HepG2 (cell line): ENCODE results near the gene APOA1. TPM values are rescaled to one million over a fixed set of nuclear protein-coding genes. Genes with fewer than 3 reads are reported as not detected.

Source experiments
- ATAC-seq: fragments of 200-7000 bp; cut with Tn5 transposase; 3 replicates; pipeline ENCODE4 v1.9.1; 2020; ENCODE audit warnings: mild to moderate bottlenecking, moderate library complexity
- BruUV-seq: library from RNA; stranded (reverse); fragments of 400-500 nt; replicated peaks from 2 replicates; lab custom pipeline; 2021; lab: Mats Ljungman, UMichigan
- CTCF ChIA-PET: fragments of 300-600 bp; formaldehyde crosslinking; extraction: SDS; loops from one replicate; lab custom pipeline; 2021; ENCODE audit warnings: low total read pairs, inconsistent platforms, low intra/inter-chr PET ratio; lab: Yijun Ruan, JAX
- POLR2A ChIA-PET: fragments of 350-600 bp; sonication (Branson Sonifier 250); formaldehyde crosslinking; loops from one replicate; lab custom pipeline; 2020; ENCODE audit warnings: antibody characterized with exemption, inconsistent platforms; lab: Yijun Ruan, JAX
- DNase-seq: peaks from one replicate; pipeline ENCODE4 v3.0.0-alpha.2; 2015; ENCODE audit warnings: low spot score
- FAIRE-seq: peaks from 3 replicates; lab custom pipeline; 2011; peaks lifted over from hg19 to GRCh38; lab: Jason Lieb, UNC
- H2AFZ ChIP-seq: one replicate; pipeline ENCODE4 v1.6.1; 2011; ENCODE audit warnings: low read length, inconsistent platforms
- H3K27ac ChIP-seq: fragments of 300-600 bp; 3 replicates; pipeline ENCODE4 v1.8.0; 2011; ENCODE audit warnings: mixed run types, mild to moderate bottlenecking, mixed read lengths, low read length, inconsistent platforms; ENCODE audit not compliant: insufficient read depth; ENCODE audit errors: extremely low read length
- H3K27me3 ChIP-seq, 2 experiments: fragments of 200-600 bp in 1 of 2; 2 replicates in 1 of 2; 3 replicates in 1 of 2; pipeline versions ENCODE4 v1.6.0 to v1.8.0; 2011; ENCODE audit warnings: low read length in 2 of 2, mild to moderate bottlenecking in 2 of 2, moderate library complexity in 2 of 2, inconsistent platforms in 1 of 2; ENCODE audit not compliant: insufficient read depth in 2 of 2, control insufficient read depth in 1 of 2
- H3K36me3 ChIP-seq, 2 experiments: fragments of 200-600 bp in 1 of 2; replicated peaks in 1 of 2; 2 replicates in 1 of 2; 3 replicates in 1 of 2; pipeline versions ENCODE4 v1.5.1 to v1.8.0; 2011; ENCODE audit warnings: low read length in 2 of 2, inconsistent platforms in 1 of 2; ENCODE audit not compliant: insufficient read depth in 2 of 2, control insufficient read depth in 1 of 2
- H3K4me1 ChIP-seq: 2 replicates; pipeline ENCODE4 v1.5.1; 2012; ENCODE audit warnings: low read length, inconsistent platforms; ENCODE audit not compliant: insufficient read depth
- H3K4me2 ChIP-seq: 2 replicates; pipeline ENCODE4 v1.6.0; 2011; ENCODE audit warnings: low read depth, low read length, inconsistent platforms
- H3K4me3 ChIP-seq, 3 experiments: fragments of 200-600 bp in 1 of 3; sonication (generic), shearing (Covaris generic) in 1 of 3; replicated peaks in 1 of 3; 2 replicates each; pipeline ENCODE4 v1.5.1; 2011 to 2016; ENCODE audit warnings: low read length in 3 of 3, inconsistent platforms in 2 of 3, low read depth in 2 of 3, mild to moderate bottlenecking in 2 of 3, control low read depth in 1 of 3, mixed read lengths in 1 of 3; ENCODE audit not compliant: insufficient read depth in 1 of 3
- H3K79me2 ChIP-seq: one replicate; pipeline ENCODE4 v1.6.1; 2011; ENCODE audit warnings: low read length, inconsistent platforms; ENCODE audit not compliant: insufficient read depth
- H3K9ac ChIP-seq: 2 replicates; pipeline ENCODE4 v1.6.0; 2011; ENCODE audit warnings: mild to moderate bottlenecking, low read depth, low read length, inconsistent platforms; ENCODE audit not compliant: insufficient read depth
- H3K9me3 ChIP-seq: 2 replicates; pipeline ENCODE4 v1.5.1; 2012; ENCODE audit warnings: mild to moderate bottlenecking, low read length
- H4K20me1 ChIP-seq: 2 replicates; pipeline ENCODE4 v1.6.0; 2011; ENCODE audit warnings: inconsistent platforms, mild to moderate bottlenecking, low read length, moderate library complexity; ENCODE audit not compliant: insufficient read depth
- ARID5B ChIP-seq: IDR thresholded peaks from 2 replicates; pipeline ENCODE4 v1.4.0; 2020; ENCODE audit warnings: mild to moderate bottlenecking, missing genetic modification reagents
- BCL6 ChIP-seq: IDR thresholded peaks from 2 replicates; pipeline ENCODE4 v1.6.1; 2016; ENCODE audit warnings: missing genetic modification reagents, missing compliant biosample characterization
- CTCF ChIP-seq: sonication (generic); formaldehyde crosslinking; IDR thresholded peaks from 2 replicates; pipeline ENCODE4 v1.5.0; 2020; ENCODE audit warnings: mild to moderate bottlenecking, missing genetic modification reagents, moderate library complexity
- E2F5 ChIP-seq: sonication (generic); formaldehyde crosslinking; conservative IDR thresholded peaks from 2 replicates; pipeline ENCODE4 v1.4.0; 2020; ENCODE audit warnings: missing genetic modification reagents
- FOXA1 ChIP-seq, 2 experiments: fragments of 450-650 bp in 1 of 2; sonication (generic) in 1 of 2; formaldehyde crosslinking in 1 of 2; IDR thresholded peaks; 2 replicates each; pipeline versions ENCODE4 v1.4.0 to v1.6.1; 2016 to 2020; ENCODE audit warnings: missing genetic modification reagents in 1 of 2
- FOXP1 ChIP-seq, 2 experiments: fragments of 450-650 bp in 1 of 2; IDR thresholded peaks; 2 replicates each; pipeline ENCODE4 v1.6.1; 2017 to 2018; ENCODE audit warnings: antibody characterized with exemption in 1 of 2
- NR2C2 ChIP-seq: sonication (generic); formaldehyde crosslinking; IDR thresholded peaks from 2 replicates; pipeline ENCODE4 v1.4.0; 2020; ENCODE audit warnings: missing genetic modification reagents, mild to moderate bottlenecking, moderate library complexity, borderline replicate concordance
- REST ChIP-seq, 2 experiments: IDR thresholded peaks; 2 replicates each; pipeline ENCODE4 v1.6.1; 2011 to 2012; ENCODE audit warnings: low read length in 2 of 2, borderline replicate concordance in 1 of 2, low read depth in 1 of 2, mild to moderate bottlenecking in 1 of 2, moderate library complexity in 1 of 2
- SMC3 ChIP-seq: IDR thresholded peaks from 2 replicates; pipeline ENCODE4 v1.6.1; 2011; ENCODE audit warnings: low read length, improper control_type of control experiment
- YEATS2 ChIP-seq: sonication (generic); formaldehyde crosslinking; IDR thresholded peaks from 2 replicates; pipeline ENCODE4 v1.4.0; 2020; ENCODE audit warnings: missing genetic modification reagents, borderline replicate concordance
- ZNF275 ChIP-seq: sonication (generic); formaldehyde crosslinking; IDR thresholded peaks from 2 replicates; pipeline ENCODE4 v1.8.0; 2022; ENCODE audit warnings: missing genetic modification reagents, mild to moderate bottlenecking, inconsistent platforms, borderline replicate concordance
- WGBS: methylation state at CpG from one replicate; pipeline ENCODE4 v1.1.6; 2017; ENCODE audit warnings: low lambda C conversion rate; 5-methylcytosine and 5-hydroxymethylcytosine counted together
- in situ Hi-C: cut with HindIII; loops from 2 replicates; pipeline ENCODE4 v1.10.0; 2017; ENCODE audit warnings: low pct_unique_long_range_greater_than_20kb; ENCODE audit not compliant: extremely low pct_ligation_motif_present
- intact Hi-C: fragments of 100-400 bp; cut with micrococcal nuclease; formaldehyde crosslinking; loops from one replicate; pipeline ENCODE4 v1.10.0; 2022; ENCODE audit not compliant: unreplicated experiment
- polyA plus RNA-seq, 8 experiments: library from polyadenylated mRNA; depleted of rRNA in 3 of 8; stranded (reverse) in 7 of 8; unstranded in 1 of 8; fragments of >200 nt; fragmentation: Illumina TruSeq in 4 of 8; extraction: Trizol in 4 of 8; gene quantifications; 2 replicates each; pipeline versions ENCODE4 v1.2.1 to v1.2.3, GENCODE V29; 2011 to 2016; ENCODE audit warnings: low read depth in 4 of 8, missing spikeins in 1 of 8, mixed read lengths in 1 of 8; ENCODE audit not compliant: insufficient read depth in 1 of 8
- total RNA-seq, 5 experiments: library from RNA; depleted of rRNA; stranded (reverse); fragments of >200 nt; fragmentation: Illumina TruSeq; extraction: Trizol; gene quantifications; 2 replicates each; pipeline ENCODE4 v1.2.3, GENCODE V29; 2016; ENCODE audit warnings: low read depth in 1 of 5

Gene APOA1
- total and polyA plus RNA-seq, 2 of the 13 experiments (the other 11 are each of a cell fraction or from before 2014, with no cell fraction given), result 1,973 to 5,485 TPM

- intact Hi-C loops (no loop called here), in situ Hi-C loops (loop anchor here (5.0 kb wide), 1 partner anchor 363 kb away; the partner anchor contains the start of genes PCSK7 and RNF214)
- Histone ChIP-seq H3K36me3 (peaks cover 24 to 87% of the 10 kb centered on the region in 2 experiments), H4K20me1 (no peaks in the 10 kb centered on the region), H3K9me3 (no peaks in the 10 kb centered on the region), H3K4me3 (no peak overlapping the region), H3K9ac (no peak overlapping the region), H3K27me3 (no peaks in the 10 kb centered on the region), H3K27ac (no peak overlapping the region), H3K4me2 (no peak overlapping the region), H2AFZ (no peak overlapping the region), H3K4me1 (peaks cover 20% of the 10 kb centered on the region), H3K79me2 (no peaks in the 10 kb centered on the region)
- WGBS, result 52% methylated on average over 4 of the region's 4 CpGs
- ChIA-PET POLR2A (interaction anchor here (0.8 to 1.9 kb wide), 4 partner anchors 33 to 81 kb away, joined by 3 to 21 read pairs (median 4); partner anchors contain the start of genes APOA1, APOA5 and ZPR1), CTCF (interaction anchor here (1.2 kb wide), 1 partner anchor 236 kb away, joined by 3 read pairs; no protein-coding TSS in a partner anchor)
- DNase-seq, result peak; percentile 52
- no TSS peak for BruUV-seq
- peak; percentile 87 for ATAC-seq
- peak; percentile 60 for FAIRE-seq
- TF ChIP-seq ZNF275 (CRISPR knock-in tag) (no peak), REST (IDR thresholded peaks at IDR 0.05; ENCODE audit: borderline replicate concordance in 1 of 2, low read depth in 1 of 2, low read length in 2 of 2) (no peak), FOXA1 (IDR thresholded peaks at IDR 0.05) (no peak), FOXA1 (CRISPR knock-in tag; IDR thresholded peaks at IDR 0.05) (peak; percentile 58; the same call in 1 of the 2 replicates), ARID5B (0 out of 2 replicates have a peak, but pooled peaks have one; percentile 31), CTCF (peak; percentile 40), YEATS2 (CRISPR knock-in tag) (no peak), FOXP1 (IDR thresholded peaks at IDR 0.05) (no peak), FOXP1 (CRISPR knock-in tag; IDR thresholded peaks at IDR 0.05) (peak; percentile 38; the same call in 1 of the 2 replicates), BCL6 (0 out of 2 replicates have a peak, but pooled peaks have one; percentile 42), NR2C2 (CRISPR knock-in tag) (no peak), SMC3 (peak; percentile 33; the same call in 1 of the 2 replicates), E2F5 (no peak)
Measured at GRCh38 chr11:116869610-116870009, 32.2 kb upstream of the APOA1 start.
